ENCODE measurements around the gene ATF1. TPM values are rescaled to one million over a fixed set of nuclear protein-coding genes. Genes with fewer than 3 reads are reported as not detected.

The ATF1 gene
- total and polyA plus RNA-seq, 10 of the 15 experiments (the other 5 are each of a cell fraction or from before 2014, with no cell fraction given), result 15.4 to 92.0 (median 33.6) TPM

DNA sequence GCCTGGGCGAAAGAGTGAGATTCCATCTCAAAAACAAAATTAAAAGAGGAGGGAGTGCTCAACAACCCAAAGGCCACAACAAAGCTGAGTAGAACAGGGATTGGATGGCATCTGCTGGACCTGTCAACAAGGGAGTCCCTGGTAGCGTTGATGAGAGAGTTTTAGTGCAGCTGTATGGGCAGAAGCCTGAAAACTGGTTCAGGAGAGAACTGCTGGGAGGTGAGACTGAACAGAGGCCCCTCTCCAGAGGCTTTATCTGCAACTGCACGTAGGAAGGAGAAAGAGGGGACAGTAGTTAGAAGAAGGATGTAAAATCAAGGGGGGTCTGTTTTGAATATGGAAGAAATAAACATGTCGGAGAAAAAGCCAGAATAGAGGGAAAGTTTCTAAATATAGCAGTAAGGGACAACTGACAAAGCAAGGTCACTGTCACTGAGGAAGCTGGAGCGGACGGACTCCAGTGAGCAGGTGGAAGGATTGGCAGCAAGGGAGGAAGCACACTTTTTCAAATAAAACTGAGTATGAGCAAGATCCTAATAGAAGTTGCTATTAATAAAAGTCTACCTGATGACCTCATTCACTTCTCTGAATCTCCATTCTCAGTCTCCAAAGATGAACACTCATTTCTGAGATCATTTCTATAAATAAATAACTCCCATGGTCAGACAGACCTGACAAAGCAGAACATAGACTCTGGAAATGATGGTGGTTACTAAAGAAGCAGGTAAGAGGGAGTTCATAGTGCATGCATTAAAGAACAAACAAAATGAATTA, 11.8 kb upstream of the ATF1 start:
- in situ Hi-C loops (cut with MboI) (no loop called here), intact Hi-C loops (cut with micrococcal nuclease; ENCODE audit: unreplicated experiment) (no loop called here)
- Histone ChIP-seq H3K9ac (ENCODE audit: control insufficient read depth, insufficient read depth, low read length) (no peak overlapping the region), H3K27ac (ENCODE audit: control insufficient read depth, insufficient read depth) (no peak overlapping the region), H2AFZ (ENCODE audit: control insufficient read depth, low read depth, low read length) (no peak overlapping the region), H3K4me3 (no peak overlapping the region), H3K27me3 (replicated peaks in 1 of 2; ENCODE audit: control insufficient read depth in 2 of 2, insufficient read depth in 2 of 2, low read length in 1 of 2) (no peaks in the 10 kb centered on the region), H3K36me3 (ENCODE audit: control insufficient read depth in 2 of 2, insufficient read depth in 2 of 2, low read length in 1 of 2) (peaks cover 0 to 14% of the 10 kb centered on the region in 2 experiments; a peak in 2 of 4 replicates), H4K20me1 (ENCODE audit: control insufficient read depth, insufficient read depth) (no peaks in the 10 kb centered on the region), H3K4me1 (ENCODE audit: control insufficient read depth, insufficient read depth, low read length) (no peaks in the 10 kb centered on the region), H3K4me2 (ENCODE audit: control insufficient read depth, insufficient read depth) (no peak overlapping the region), H3K79me2 (ENCODE audit: control insufficient read depth, insufficient read depth, low read length) (no peaks in the 10 kb centered on the region), H3K9me3 (replicated peaks; ENCODE audit: control insufficient read depth, insufficient read depth, low read length) (no peaks in the 10 kb centered on the region)
- peak; percentile 58 for ATAC-seq
- no TSS peak for BruUV-seq (replicated peaks)
- no peak for DNase-seq (ENCODE audit: low read depth, low spot score)
- 97% methylated on average over 5 of the region's 6 CpGs for WGBS (ENCODE audit: insufficient coverage, insufficient replicate concordance, low lambda C conversion rate, missing lambda C conversion rate)
- POLR2A ChIA-PET, result interaction anchor here (0.6 kb wide), 2 partner anchors 14 to 497 kb away, joined by 3 to 4 read pairs; no protein-coding TSS in a partner anchor
- CTCF ChIA-PET, result no interaction called here
- RAD21 ChIA-PET (ENCODE audit: unreplicated experiment), result no interaction called here
- FAIRE-seq, result no peak
- SMC1A ChIA-PET (ENCODE audit: uncharacterized antibody, unreplicated experiment), result no interaction called here
- TF ChIP-seq, protein P1, sequence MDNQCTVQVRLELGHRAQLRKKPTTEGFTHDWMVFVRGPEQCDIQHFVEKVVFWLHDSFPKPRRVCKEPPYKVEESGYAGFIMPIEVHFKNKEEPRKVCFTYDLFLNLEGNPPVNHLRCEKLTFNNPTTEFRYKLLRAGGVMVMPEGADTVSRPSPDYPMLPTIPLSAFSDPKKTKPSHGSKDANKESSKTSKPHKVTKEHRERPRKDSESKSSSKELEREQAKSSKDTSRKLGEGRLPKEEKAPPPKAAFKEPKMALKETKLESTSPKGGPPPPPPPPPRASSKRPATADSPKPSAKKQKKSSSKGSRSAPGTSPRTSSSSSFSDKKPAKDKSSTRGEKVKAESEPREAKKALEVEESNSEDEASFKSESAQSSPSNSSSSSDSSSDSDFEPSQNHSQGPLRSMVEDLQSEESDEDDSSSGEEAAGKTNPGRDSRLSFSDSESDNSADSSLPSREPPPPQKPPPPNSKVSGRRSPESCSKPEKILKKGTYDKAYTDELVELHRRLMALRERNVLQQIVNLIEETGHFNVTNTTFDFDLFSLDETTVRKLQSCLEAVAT (IDR thresholded peaks at IDR 0.05), result no peak
- TF ChIP-seq JUNB (IDR thresholded peaks at IDR 0.05) (peak; percentile 23; the same call in 1 of the 2 replicates), MEF2A (IDR thresholded peaks at IDR 0.05; ENCODE audit: insufficient read depth, low read depth, low read length) (peak; percentile 78), POLR2AphosphoS5 (IDR thresholded peaks at IDR 0.05; ENCODE audit: low read length) (no peak), RUNX3 (IDR thresholded peaks at IDR 0.05; ENCODE audit: low read length) (peak; percentile 10; the same call in 1 of the 2 replicates), ATF7 (IDR thresholded peaks at IDR 0.05; ENCODE audit: low read depth) (peak; percentile 56), NFIC (IDR thresholded peaks at IDR 0.05; ENCODE audit: low read depth, low read length) (peak; percentile 43; the same call in 1 of the 2 replicates)
- TF ChIP-seq, protein P2, sequence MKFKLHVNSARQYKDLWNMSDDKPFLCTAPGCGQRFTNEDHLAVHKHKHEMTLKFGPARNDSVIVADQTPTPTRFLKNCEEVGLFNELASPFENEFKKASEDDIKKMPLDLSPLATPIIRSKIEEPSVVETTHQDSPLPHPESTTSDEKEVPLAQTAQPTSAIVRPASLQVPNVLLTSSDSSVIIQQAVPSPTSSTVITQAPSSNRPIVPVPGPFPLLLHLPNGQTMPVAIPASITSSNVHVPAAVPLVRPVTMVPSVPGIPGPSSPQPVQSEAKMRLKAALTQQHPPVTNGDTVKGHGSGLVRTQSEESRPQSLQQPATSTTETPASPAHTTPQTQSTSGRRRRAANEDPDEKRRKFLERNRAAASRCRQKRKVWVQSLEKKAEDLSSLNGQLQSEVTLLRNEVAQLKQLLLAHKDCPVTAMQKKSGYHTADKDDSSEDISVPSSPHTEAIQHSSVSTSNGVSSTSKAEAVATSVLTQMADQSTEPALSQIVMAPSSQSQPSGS (IDR thresholded peaks at IDR 0.05; ENCODE audit: low read length), result peak; percentile 70

All from GM12878 (cell line).